ENCODE data around the gene EXOC1. TPM values are rescaled to one million over a fixed set of nuclear protein-coding genes. Genes with fewer than 3 reads are reported as not detected.

EXOC1 gene
- total and polyA plus RNA-seq, 10 of the 15 experiments (the other 5 are each of a cell fraction or from before 2014, with no cell fraction given): 11.8 to 36.6 (median 21.1) TPM

DNA sequence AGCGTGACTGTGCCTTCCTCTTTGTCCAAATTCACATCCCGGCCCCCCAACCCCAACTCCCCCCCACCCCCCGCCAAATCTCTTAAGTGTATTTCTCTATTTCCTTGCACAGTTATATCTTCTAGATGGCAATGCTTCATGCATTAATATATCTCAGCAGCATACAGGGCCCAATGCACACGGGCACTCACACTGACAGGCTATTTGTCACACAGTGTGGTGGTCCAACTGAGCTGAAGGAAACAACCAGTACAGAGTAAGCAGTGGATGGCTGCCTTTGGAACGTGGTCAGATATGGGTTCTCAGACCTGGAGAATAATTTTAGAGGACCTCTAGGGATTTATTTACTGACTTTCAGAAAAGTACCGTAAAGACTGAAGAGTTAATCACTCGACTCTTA lies 681 bp downstream of the EXOC1 start (continued):
- TF ChIP-seq, protein P1, sequence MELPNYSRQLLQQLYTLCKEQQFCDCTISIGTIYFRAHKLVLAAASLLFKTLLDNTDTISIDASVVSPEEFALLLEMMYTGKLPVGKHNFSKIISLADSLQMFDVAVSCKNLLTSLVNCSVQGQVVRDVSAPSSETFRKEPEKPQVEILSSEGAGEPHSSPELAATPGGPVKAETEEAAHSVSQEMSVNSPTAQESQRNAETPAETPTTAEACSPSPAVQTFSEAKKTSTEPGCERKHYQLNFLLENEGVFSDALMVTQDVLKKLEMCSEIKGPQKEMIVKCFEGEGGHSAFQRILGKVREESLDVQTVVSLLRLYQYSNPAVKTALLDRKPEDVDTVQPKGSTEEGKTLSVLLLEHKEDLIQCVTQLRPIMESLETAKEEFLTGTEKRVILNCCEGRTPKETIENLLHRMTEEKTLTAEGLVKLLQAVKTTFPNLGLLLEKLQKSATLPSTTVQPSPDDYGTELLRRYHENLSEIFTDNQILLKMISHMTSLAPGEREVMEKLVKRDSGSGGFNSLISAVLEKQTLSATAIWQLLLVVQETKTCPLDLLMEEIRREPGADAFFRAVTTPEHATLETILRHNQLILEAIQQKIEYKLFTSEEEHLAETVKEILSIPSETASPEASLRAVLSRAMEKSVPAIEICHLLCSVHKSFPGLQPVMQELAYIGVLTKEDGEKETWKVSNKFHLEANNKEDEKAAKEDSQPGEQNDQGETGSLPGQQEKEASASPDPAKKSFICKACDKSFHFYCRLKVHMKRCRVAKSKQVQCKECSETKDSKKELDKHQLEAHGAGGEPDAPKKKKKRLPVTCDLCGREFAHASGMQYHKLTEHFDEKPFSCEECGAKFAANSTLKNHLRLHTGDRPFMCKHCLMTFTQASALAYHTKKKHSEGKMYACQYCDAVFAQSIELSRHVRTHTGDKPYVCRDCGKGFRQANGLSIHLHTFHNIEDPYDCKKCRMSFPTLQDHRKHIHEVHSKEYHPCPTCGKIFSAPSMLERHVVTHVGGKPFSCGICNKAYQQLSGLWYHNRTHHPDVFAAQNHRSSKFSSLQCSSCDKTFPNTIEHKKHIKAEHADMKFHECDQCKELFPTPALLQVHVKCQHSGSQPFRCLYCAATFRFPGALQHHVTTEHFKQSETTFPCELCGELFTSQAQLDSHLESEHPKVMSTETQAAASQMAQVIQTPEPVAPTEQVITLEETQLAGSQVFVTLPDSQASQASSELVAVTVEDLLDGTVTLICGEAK (IDR thresholded peaks at IDR 0.05; ENCODE audit: borderline replicate concordance): no peak
- TF ChIP-seq NR2C2 (IDR thresholded peaks at IDR 0.05; ENCODE audit: borderline replicate concordance, control insufficient read depth, insufficient read length, low read depth) (no peak), TCF3 (IDR thresholded peaks at IDR 0.05; ENCODE audit: borderline replicate concordance, insufficient read depth, low read depth, low read length) (no peak), CBX5 (IDR thresholded peaks at IDR 0.05; ENCODE audit: low read depth) (no peak)
- TF ChIP-seq, protein P2, sequence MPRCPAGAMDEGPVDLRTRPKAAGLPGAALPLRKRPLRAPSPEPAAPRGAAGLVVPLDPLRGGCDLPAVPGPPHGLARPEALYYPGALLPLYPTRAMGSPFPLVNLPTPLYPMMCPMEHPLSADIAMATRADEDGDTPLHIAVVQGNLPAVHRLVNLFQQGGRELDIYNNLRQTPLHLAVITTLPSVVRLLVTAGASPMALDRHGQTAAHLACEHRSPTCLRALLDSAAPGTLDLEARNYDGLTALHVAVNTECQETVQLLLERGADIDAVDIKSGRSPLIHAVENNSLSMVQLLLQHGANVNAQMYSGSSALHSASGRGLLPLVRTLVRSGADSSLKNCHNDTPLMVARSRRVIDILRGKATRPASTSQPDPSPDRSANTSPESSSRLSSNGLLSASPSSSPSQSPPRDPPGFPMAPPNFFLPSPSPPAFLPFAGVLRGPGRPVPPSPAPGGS (IDR thresholded peaks at IDR 0.05; ENCODE audit: borderline replicate concordance, insufficient read depth, low read depth, low read length, poor library complexity, severe bottlenecking): peak; percentile 22

DNA sequence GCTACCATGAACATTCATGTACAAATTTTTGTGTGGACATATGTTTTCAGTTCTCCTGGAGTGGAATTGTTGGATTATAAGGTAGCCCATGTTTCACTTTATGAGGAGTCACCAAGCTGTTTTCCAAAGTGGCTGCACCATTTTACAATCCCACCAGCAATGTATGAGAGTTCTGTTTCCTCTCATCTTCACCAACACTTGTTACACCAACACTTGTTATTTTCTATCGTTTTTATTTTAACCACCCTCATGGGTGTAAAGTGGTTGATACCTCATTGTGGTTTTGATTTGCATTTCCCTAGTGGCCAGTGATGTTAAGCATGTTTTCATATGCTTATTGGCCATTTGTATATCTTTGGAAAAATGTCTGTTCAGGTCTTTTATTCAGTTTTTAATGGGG lies 4.1 kb downstream of the EXOC1 start:
- no peak for DNase-seq (ENCODE audit: low read depth, low spot score)
- ChIA-PET SMC1A (ENCODE audit: uncharacterized antibody, unreplicated experiment) (no interaction called here), POLR2A (no interaction called here), CTCF (interaction anchor here (1.6 kb wide), 1 partner anchor 9 kb away, joined by 6 read pairs; no protein-coding TSS in a partner anchor), RAD21 (ENCODE audit: unreplicated experiment) (no interaction called here)
- H3K9me3 ChIP-seq (replicated peaks; ENCODE audit: control insufficient read depth, insufficient read depth, low read length): no peaks in the 10 kb centered on the region; the same call in 2 of the 3 replicates
- H3K4me2 ChIP-seq (ENCODE audit: control insufficient read depth, insufficient read depth): no peak overlapping the region
- ATAC-seq: no peak
- 0% methylated on average over 1 of the region's 1 CpG for WGBS (ENCODE audit: insufficient coverage, insufficient replicate concordance, low lambda C conversion rate, missing lambda C conversion rate)
- no peak overlapping the region for H3K4me3 ChIP-seq
- H3K36me3 ChIP-seq (ENCODE audit: control insufficient read depth in 2 of 2, insufficient read depth in 2 of 2, low read length in 1 of 2): peaks cover 0 to 3% of the 10 kb centered on the region in 2 experiments; a peak in 1 of 4 replicates
- H2AFZ ChIP-seq (ENCODE audit: control insufficient read depth, low read depth, low read length): no peak overlapping the region
- no peak overlapping the region for H3K27ac ChIP-seq (ENCODE audit: control insufficient read depth, insufficient read depth)
- no peaks in the 10 kb centered on the region for H3K27me3 ChIP-seq (replicated peaks in 1 of 2; ENCODE audit: control insufficient read depth in 2 of 2, insufficient read depth in 2 of 2, low read length in 1 of 2)
- in situ Hi-C loops (cut with MboI): loop anchor here (25.0 kb wide), 1 partner anchor 445 kb away; no protein-coding TSS in a partner anchor
- no TSS peak for BruUV-seq (replicated peaks)
- no peaks in the 10 kb centered on the region for H4K20me1 ChIP-seq (ENCODE audit: control insufficient read depth, insufficient read depth)
- intact Hi-C loops (cut with micrococcal nuclease; ENCODE audit: unreplicated experiment): no loop called here
- FAIRE-seq: no peak
- no peaks in the 10 kb centered on the region for H3K4me1 ChIP-seq (ENCODE audit: control insufficient read depth, insufficient read depth, low read length)
- no peak overlapping the region for H3K9ac ChIP-seq (ENCODE audit: control insufficient read depth, insufficient read depth, low read length)
- peaks cover 20% of the 10 kb centered on the region for H3K79me2 ChIP-seq (ENCODE audit: control insufficient read depth, insufficient read depth, low read length)
- TF ChIP-seq, protein P3, sequence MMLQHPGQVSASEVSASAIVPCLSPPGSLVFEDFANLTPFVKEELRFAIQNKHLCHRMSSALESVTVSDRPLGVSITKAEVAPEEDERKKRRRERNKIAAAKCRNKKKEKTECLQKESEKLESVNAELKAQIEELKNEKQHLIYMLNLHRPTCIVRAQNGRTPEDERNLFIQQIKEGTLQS (IDR thresholded peaks at IDR 0.05; ENCODE audit: borderline replicate concordance, extremely low read depth, low read depth, low read length): no peak
- no peak for TF ChIP-seq ZNF217 (IDR thresholded peaks at IDR 0.05)
- TF ChIP-seq, protein P4, sequence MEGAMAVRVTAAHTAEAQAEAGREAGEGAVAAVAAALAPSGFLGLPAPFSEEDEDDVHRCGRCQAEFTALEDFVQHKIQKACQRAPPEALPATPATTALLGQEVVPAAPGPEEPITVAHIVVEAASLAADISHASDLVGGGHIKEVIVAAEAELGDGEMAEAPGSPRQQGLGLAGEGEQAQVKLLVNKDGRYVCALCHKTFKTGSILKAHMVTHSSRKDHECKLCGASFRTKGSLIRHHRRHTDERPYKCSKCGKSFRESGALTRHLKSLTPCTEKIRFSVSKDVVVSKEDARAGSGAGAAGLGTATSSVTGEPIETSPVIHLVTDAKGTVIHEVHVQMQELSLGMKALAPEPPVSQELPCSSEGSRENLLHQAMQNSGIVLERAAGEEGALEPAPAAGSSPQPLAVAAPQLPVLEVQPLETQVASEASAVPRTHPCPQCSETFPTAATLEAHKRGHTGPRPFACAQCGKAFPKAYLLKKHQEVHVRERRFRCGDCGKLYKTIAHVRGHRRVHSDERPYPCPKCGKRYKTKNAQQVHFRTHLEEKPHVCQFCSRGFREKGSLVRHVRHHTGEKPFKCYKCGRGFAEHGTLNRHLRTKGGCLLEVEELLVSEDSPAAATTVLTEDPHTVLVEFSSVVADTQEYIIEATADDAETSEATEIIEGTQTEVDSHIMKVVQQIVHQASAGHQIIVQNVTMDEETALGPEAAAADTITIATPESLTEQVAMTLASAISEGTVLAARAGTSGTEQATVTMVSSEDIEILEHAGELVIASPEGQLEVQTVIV (IDR thresholded peaks at IDR 0.05; ENCODE audit: borderline replicate concordance, partially characterized antibody): no peak
- no peak for TF ChIP-seq PML (IDR thresholded peaks at IDR 0.05; ENCODE audit: low read length)
- no peak for TF ChIP-seq HDGF (IDR thresholded peaks at IDR 0.05)
- TF ChIP-seq MXI1 (IDR thresholded peaks at IDR 0.05; ENCODE audit: low read depth, low read length): no peak
- no peak for TF ChIP-seq SIX5 (IDR thresholded peaks at IDR 0.05; ENCODE audit: low read depth, low read length, severe bottlenecking)
- peak; percentile 25; the same call in 1 of the 3 replicates for TF ChIP-seq POU2F2 (IDR thresholded peaks at IDR 0.05; ENCODE audit: borderline replicate concordance, low read depth, low read length)
- no peak for TF ChIP-seq RCOR1 (conservative IDR thresholded peaks at IDR 0.05; ENCODE audit: low read depth, low read length)

All from GM12878 (cell line).